ENCODE results near the gene DRGX. TPM values are rescaled to one million over a fixed set of nuclear protein-coding genes. Genes with fewer than 3 reads are reported as not detected.

The DRGX gene
- total RNA-seq, 1 donor from 2014 or later: not detected

DNA sequence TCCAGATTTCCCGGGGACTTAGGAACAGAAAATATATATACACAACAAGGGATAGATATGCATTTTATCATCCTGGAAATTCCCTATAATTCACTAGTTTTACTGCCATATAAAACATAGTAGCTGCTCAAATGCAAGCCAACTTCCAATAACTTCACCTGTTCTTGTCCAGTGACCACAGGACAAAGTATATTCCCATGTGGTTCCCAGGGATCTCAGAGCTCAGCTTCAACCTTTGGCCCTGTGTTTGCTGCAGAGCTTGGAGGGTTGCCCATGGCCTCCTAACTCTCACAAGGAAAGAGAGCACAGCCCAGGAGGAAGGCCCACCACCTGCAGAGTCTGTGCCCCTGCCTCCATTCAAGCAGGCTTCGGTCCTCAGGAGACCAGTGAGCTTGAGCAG lies 4.5 kb upstream of the DRGX start:
- H3K9me3 Mint-ChIP-seq (ENCODE audit: unreplicated experiment): no peaks in the 10 kb centered on the region
- H3K27me3 Mint-ChIP-seq (ENCODE audit: unreplicated experiment): peaks cover 9% of the 10 kb centered on the region
- H3K36me3 Mint-ChIP-seq (ENCODE audit: low read depth, unreplicated experiment): no peaks in the 10 kb centered on the region
- TF ChIP-seq, protein P1, sequence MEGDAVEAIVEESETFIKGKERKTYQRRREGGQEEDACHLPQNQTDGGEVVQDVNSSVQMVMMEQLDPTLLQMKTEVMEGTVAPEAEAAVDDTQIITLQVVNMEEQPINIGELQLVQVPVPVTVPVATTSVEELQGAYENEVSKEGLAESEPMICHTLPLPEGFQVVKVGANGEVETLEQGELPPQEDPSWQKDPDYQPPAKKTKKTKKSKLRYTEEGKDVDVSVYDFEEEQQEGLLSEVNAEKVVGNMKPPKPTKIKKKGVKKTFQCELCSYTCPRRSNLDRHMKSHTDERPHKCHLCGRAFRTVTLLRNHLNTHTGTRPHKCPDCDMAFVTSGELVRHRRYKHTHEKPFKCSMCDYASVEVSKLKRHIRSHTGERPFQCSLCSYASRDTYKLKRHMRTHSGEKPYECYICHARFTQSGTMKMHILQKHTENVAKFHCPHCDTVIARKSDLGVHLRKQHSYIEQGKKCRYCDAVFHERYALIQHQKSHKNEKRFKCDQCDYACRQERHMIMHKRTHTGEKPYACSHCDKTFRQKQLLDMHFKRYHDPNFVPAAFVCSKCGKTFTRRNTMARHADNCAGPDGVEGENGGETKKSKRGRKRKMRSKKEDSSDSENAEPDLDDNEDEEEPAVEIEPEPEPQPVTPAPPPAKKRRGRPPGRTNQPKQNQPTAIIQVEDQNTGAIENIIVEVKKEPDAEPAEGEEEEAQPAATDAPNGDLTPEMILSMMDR (IDR thresholded peaks at IDR 0.05; ENCODE audit: unreplicated experiment): no peak
- no peak overlapping the region for H3K27ac Mint-ChIP-seq (ENCODE audit: unreplicated experiment)
- peaks cover 13% of the 10 kb centered on the region for H3K4me1 Mint-ChIP-seq (ENCODE audit: unreplicated experiment)
- no peak overlapping the region for H3K4me3 Mint-ChIP-seq (ENCODE audit: unreplicated experiment)
- DNase-seq (ENCODE audit: low spot score): no peak

DNA sequence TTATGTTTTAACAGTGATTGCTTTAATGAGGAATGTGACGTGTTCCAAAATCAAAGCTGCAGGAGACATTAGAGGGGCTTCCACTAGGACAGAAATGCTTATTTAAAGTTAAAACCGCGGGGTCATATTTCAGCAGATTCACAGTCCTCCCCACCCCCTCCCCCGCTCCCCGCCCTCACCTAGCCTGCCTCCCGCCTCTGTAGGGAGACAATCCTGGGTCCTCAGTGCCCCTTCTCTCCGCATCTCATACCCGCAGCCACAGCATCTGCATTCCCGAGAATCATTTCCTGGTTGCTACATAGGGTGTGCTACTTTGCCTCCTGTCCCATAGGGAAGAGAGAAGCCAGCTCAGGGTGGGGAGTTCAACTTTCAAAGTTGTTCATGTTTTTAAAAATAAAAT lies 3.1 kb upstream of the DRGX start:
- Mint-ChIP-seq H3K27ac (ENCODE audit: unreplicated experiment) (no peak overlapping the region), H3K4me1 (ENCODE audit: unreplicated experiment) (peaks cover 17% of the 10 kb centered on the region), H3K27me3 (ENCODE audit: unreplicated experiment) (peaks cover 17% of the 10 kb centered on the region), H3K4me3 (ENCODE audit: unreplicated experiment) (peak overlapping the region; percentile 51), H3K9me3 (ENCODE audit: unreplicated experiment) (no peaks in the 10 kb centered on the region), H3K36me3 (ENCODE audit: low read depth, unreplicated experiment) (no peaks in the 10 kb centered on the region)
- TF ChIP-seq, protein P1 (IDR thresholded peaks at IDR 0.05; ENCODE audit: unreplicated experiment): no peak
- DNase-seq (ENCODE audit: low spot score): no peak

DNA sequence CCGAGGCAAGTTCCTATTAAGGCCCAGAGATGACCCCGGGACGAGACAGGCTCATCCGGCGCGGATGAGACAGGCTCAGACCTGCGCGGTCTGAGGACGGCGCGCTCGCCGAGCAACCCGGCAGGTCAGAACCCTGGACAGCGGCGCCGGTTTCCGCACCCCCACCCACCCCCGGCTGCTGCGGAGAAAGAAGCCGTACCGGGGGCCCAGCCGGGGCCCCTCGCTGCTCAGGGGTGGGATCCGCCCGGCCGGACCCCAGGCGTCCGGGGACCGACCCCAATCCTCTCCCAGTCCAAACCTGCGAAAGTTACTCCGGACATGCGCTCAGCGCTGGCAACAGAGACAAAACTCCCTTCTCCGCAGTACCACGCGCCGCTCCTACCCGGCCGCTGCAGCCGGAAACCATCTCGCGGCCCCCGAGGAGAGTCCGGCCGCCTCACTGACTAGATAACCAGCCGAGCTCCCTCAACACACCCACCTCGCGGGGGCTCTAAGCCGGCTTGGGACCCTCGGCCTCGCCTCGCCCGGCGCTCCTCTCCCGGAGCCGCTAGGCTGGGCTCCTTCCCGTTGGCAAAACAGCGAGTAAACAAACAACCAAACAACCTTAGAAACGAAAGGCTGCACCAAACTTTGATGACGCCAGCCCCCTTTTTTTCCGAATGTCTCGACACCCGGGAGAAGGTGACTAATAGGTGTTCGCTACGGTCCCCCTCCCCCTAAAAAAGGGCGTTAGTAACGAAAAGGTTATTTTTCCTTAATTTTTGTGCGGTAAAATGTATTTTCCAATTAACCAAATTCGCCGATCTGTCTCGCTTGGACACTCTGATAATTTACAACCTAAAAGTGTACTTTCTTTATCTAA lies 2.3 kb upstream of the DRGX start:
- Mint-ChIP-seq H3K27me3 (ENCODE audit: unreplicated experiment) (peaks cover 22% of the 10 kb centered on the region), H3K27ac (ENCODE audit: unreplicated experiment) (no peak overlapping the region), H3K9me3 (ENCODE audit: unreplicated experiment) (no peaks in the 10 kb centered on the region), H3K4me3 (ENCODE audit: unreplicated experiment) (peak overlapping the region; percentile 51), H3K36me3 (ENCODE audit: low read depth, unreplicated experiment) (no peaks in the 10 kb centered on the region), H3K4me1 (ENCODE audit: unreplicated experiment) (peaks cover 17% of the 10 kb centered on the region)
- TF ChIP-seq, protein P1 (IDR thresholded peaks at IDR 0.05; ENCODE audit: unreplicated experiment): no peak
- DNase-seq (ENCODE audit: low spot score): peak; percentile 79

DNA sequence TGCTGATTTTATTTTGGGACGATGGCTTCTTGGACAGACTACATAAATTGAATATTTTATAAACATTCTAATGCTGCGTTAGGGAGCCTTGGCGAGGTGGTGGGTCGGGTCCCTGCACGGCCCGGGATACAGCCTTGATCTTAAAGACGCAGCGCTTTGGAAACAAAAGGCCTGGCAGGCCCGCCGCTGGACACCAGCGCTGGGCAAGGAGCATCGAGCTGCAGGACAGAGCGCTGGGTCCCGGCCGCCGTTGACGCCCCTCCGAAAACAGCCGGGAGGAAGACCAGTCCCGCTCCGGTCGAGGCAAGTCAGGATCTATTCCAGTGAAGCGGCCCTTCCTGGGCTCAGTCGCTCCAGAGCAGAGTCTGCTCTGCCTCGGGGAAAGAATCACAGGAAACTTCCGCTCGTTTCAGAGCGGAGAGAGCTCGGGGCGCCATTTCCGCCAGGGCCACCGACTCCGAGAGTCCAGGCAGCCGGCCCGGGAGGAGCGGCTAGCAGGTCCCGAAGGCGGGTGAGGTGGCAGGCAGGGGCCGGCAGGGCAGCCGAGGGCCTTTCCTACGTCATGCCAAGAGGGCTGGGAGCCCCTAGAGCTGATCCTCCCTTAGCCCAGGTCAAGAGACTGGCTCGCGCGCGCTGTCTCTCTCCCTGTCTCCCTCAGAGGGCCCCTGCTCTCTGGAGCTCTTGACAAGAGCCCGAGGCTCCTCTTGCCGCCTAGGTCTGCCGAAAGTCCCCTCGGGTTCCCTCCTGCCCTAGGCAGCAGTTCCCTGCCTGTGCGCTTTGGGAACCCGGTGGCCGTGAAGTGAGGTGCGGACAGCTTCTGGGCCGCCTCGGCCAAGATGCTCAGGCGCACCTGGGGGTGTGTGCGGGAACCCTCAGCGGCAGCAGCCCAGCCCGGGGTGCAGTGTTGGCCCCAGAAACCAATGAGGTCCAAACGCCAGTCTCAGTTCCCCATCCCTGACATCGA lies 1.4 kb upstream of the DRGX start:
- peak overlapping the region; percentile 14 for H3K4me3 Mint-ChIP-seq (ENCODE audit: unreplicated experiment)
- TF ChIP-seq, protein P1 (IDR thresholded peaks at IDR 0.05; ENCODE audit: unreplicated experiment): no peak
- no peak overlapping the region for H3K27ac Mint-ChIP-seq (ENCODE audit: unreplicated experiment)

More for the DNA sequence above, 1.4 kb upstream of the DRGX start:
- Mint-ChIP-seq H3K9me3 (ENCODE audit: unreplicated experiment) (no peaks in the 10 kb centered on the region), H3K36me3 (ENCODE audit: low read depth, unreplicated experiment) (no peaks in the 10 kb centered on the region), H3K27me3 (ENCODE audit: unreplicated experiment) (peaks cover 22% of the 10 kb centered on the region), H3K4me1 (ENCODE audit: unreplicated experiment) (peaks cover 17% of the 10 kb centered on the region)
- DNase-seq (ENCODE audit: low spot score): peak; percentile 69

Measured in endothelial cell (in vitro differentiated cells).